Osteoblast (primary cell): ENCODE data around the gene FAM151B. TPM values are rescaled to one million over a fixed set of nuclear protein-coding genes. Genes with fewer than 3 reads are reported as not detected.

Experiments
- DNase-seq: peaks from one replicate; pipeline ENCODE4 v3.0.0; 2011; ENCODE audit warnings: low spot score, mixed read lengths; ENCODE audit not compliant: insufficient read length; ENCODE audit errors: missing footprints
- H2AFZ ChIP-seq: 2 replicates; pipeline ENCODE4 v1.6.0; 2011; ENCODE audit warnings: mild to moderate bottlenecking, low read length
- H3K27ac ChIP-seq: 2 replicates; pipeline ENCODE4 v1.5.1; 2011; ENCODE audit warnings: mild to moderate bottlenecking, low read depth, low read length, moderate library complexity
- H3K27me3 ChIP-seq: 2 replicates; pipeline ENCODE4 v1.6.0; 2012; ENCODE audit warnings: mild to moderate bottlenecking, control low read depth, inconsistent platforms, low read length, moderate library complexity; ENCODE audit not compliant: insufficient read depth
- H3K36me3 ChIP-seq: 2 replicates; pipeline ENCODE4 v1.5.1; 2011; ENCODE audit warnings: mild to moderate bottlenecking, low read length, control low read depth, moderate library complexity; ENCODE audit not compliant: insufficient read depth
- H3K4me1 ChIP-seq: 2 replicates; pipeline ENCODE4 v1.5.1; 2011; ENCODE audit warnings: mild to moderate bottlenecking, low read length, control low read depth, moderate library complexity; ENCODE audit not compliant: insufficient read depth
- H3K4me2 ChIP-seq: 2 replicates; pipeline ENCODE4 v1.6.0; 2011; ENCODE audit warnings: mild to moderate bottlenecking, low read length; ENCODE audit not compliant: insufficient read depth
- H3K4me3 ChIP-seq: fragments of 200-600 bp; sonication (generic); 3 replicates; pipeline ENCODE4 v1.5.1; 2012; ENCODE audit warnings: mild to moderate bottlenecking, low read length, inconsistent platforms; ENCODE audit not compliant: insufficient read depth
- H3K79me2 ChIP-seq: 2 replicates; pipeline ENCODE4 v1.6.0; 2012; ENCODE audit warnings: mild to moderate bottlenecking, low read length, control low read depth, inconsistent platforms; ENCODE audit not compliant: insufficient read depth
- H3K9me3 ChIP-seq: 2 replicates; pipeline ENCODE4 v1.5.1; 2011; ENCODE audit warnings: low read depth, low read length, control low read depth
- H4K20me1 ChIP-seq: 2 replicates; pipeline ENCODE4 v1.6.0; 2012; ENCODE audit warnings: mild to moderate bottlenecking, low read length, control low read depth; ENCODE audit not compliant: insufficient read depth
- CTCF ChIP-seq: IDR thresholded peaks from 2 replicates; pipeline ENCODE4 v1.5.1; 2011; ENCODE audit warnings: mild to moderate bottlenecking, low read depth, low read length, moderate library complexity; ENCODE audit errors: extremely low read depth
- total RNA-seq: library from RNA; depleted of rRNA; stranded (reverse); fragments of >200 nt; gene quantifications from 2 replicates; pipeline ENCODE4 v1.2.3, GENCODE V29; 2012

FAM151B gene
- total RNA-seq, 1 donor, result 13.0 TPM

- no peak overlapping the region for H3K27ac ChIP-seq
- no peaks in the 10 kb centered on the region for H3K9me3 ChIP-seq
- H2AFZ ChIP-seq, result no peak overlapping the region
- no peaks in the 10 kb centered on the region for H4K20me1 ChIP-seq
- H3K79me2 ChIP-seq, result no peaks in the 10 kb centered on the region
- peaks cover 8% of the 10 kb centered on the region for H3K4me1 ChIP-seq
- DNase-seq, result no peak
- no peak overlapping the region for H3K4me3 ChIP-seq
- H3K27me3 ChIP-seq, result no peaks in the 10 kb centered on the region
- H3K36me3 ChIP-seq, result peaks cover 20% of the 10 kb centered on the region
- TF ChIP-seq CTCF, result no peak
- H3K4me2 ChIP-seq, result no peak overlapping the region
Observed at GRCh38 chr5:80482578-80482977, 5.3 kb upstream of the FAM151B start.

- peaks cover 20% of the 10 kb centered on the region for H3K36me3 ChIP-seq
- no peak overlapping the region for H3K4me3 ChIP-seq
- no peak for DNase-seq
- H3K4me2 ChIP-seq, result no peak overlapping the region
- H3K27me3 ChIP-seq, result no peaks in the 10 kb centered on the region
- TF ChIP-seq CTCF, result no peak
- no peaks in the 10 kb centered on the region for H4K20me1 ChIP-seq
- no peaks in the 10 kb centered on the region for H3K79me2 ChIP-seq
- no peak overlapping the region for H2AFZ ChIP-seq
- H3K9me3 ChIP-seq, result no peaks in the 10 kb centered on the region
- H3K27ac ChIP-seq, result no peak overlapping the region
- peaks cover 10% of the 10 kb centered on the region for H3K4me1 ChIP-seq
Observed at GRCh38 chr5:80483636-80484232, 4.2 kb upstream of the FAM151B start.

- Histone ChIP-seq H2AFZ (peak overlapping the region; percentile 97), H3K36me3 (peaks cover 16% of the 10 kb centered on the region), H3K4me2 (peak overlapping the region; percentile 92), H3K79me2 (peaks cover 4% of the 10 kb centered on the region), H4K20me1 (no peaks in the 10 kb centered on the region), H3K9me3 (no peaks in the 10 kb centered on the region), H3K4me1 (peaks cover 10% of the 10 kb centered on the region), H3K27me3 (no peaks in the 10 kb centered on the region), H3K27ac (peak overlapping the region; percentile 66), H3K4me3 (peak overlapping the region; percentile 94)
- DNase-seq, result no peak
- TF ChIP-seq CTCF, result no peak
Observed at GRCh38 chr5:80487444-80487828, 464 bp upstream of the FAM151B start.

- peaks cover 10% of the 10 kb centered on the region for H3K4me1 ChIP-seq
- peak; percentile 25 for DNase-seq
- no peak for TF ChIP-seq CTCF
- H4K20me1 ChIP-seq, result no peaks in the 10 kb centered on the region
- H3K27ac ChIP-seq, result no peak overlapping the region
- peaks cover 4% of the 10 kb centered on the region for H3K79me2 ChIP-seq
- H3K9me3 ChIP-seq, result no peaks in the 10 kb centered on the region
- no peak overlapping the region for H3K4me3 ChIP-seq
- no peak overlapping the region for H2AFZ ChIP-seq
- H3K27me3 ChIP-seq, result no peaks in the 10 kb centered on the region
- no peaks in the 10 kb centered on the region for H3K36me3 ChIP-seq
- no peak overlapping the region for H3K4me2 ChIP-seq
Observed at GRCh38 chr5:80491296-80491695, 3.4 kb downstream of the FAM151B start.
